Left kidney (tissue), 2 donors: Measurements from ENCODE around the gene MIB2. TPM values are rescaled to one million over a fixed set of nuclear protein-coding genes. Genes with fewer than 3 reads are reported as not detected.

ENCODE experiments used
- DNase-seq: peaks from one replicate; pipeline ENCODE4 v3.0.0-alpha.2; 2013
- polyA plus RNA-seq: library from polyadenylated mRNA; unstranded; fragments of 120-200 nt; gene quantifications from one replicate; pipeline ENCODE4 v1.2.1, GENCODE V29; 2013; ENCODE audit not compliant: insufficient read length

MIB2 gene
- polyA plus RNA-seq, 1 donor: 34.7 TPM

GRCh38 chr1:1678581-1679380 lies 63.5 kb downstream of the MIB2 start:
- DNase-seq: no peak

Other genes with a start within 250 kb of the MIB2 start
- gene AURKAIP1, start 240.3 kb upstream of the MIB2 start, polyA plus RNA-seq: 50.6 TPM
- 353 TPM for gene CCNL2, start 216.2 kb upstream of the MIB2 start, polyA plus RNA-seq
- 111 TPM for gene MRPL20, start 208.2 kb upstream of the MIB2 start, polyA plus RNA-seq
- gene ANKRD65, start 194.2 kb upstream of the MIB2 start, polyA plus RNA-seq: 8.5 TPM
- gene VWA1, start 179.8 kb upstream of the MIB2 start, polyA plus RNA-seq: 36.0 TPM
- 1.7 TPM for gene ATAD3C, start 165.8 kb upstream of the MIB2 start, polyA plus RNA-seq
- gene ATAD3B, start 143.7 kb upstream of the MIB2 start, polyA plus RNA-seq: 19.5 TPM
- gene ATAD3A, start 103.3 kb upstream of the MIB2 start, polyA plus RNA-seq: 21.5 TPM
- 3.7 TPM for gene TMEM240, start 74.9 kb upstream of the MIB2 start, polyA plus RNA-seq
- gene SSU72, start 40.6 kb upstream of the MIB2 start, polyA plus RNA-seq: 82.2 TPM
- gene FNDC10, start 15.4 kb upstream of the MIB2 start, polyA plus RNA-seq: 2.4 TPM
- gene MMP23B, start 16.7 kb downstream of the MIB2 start, polyA plus RNA-seq: 14.9 TPM
- gene CDK11B, start 43.5 kb downstream of the MIB2 start, polyA plus RNA-seq: 44.5 TPM
- 87.3 TPM for gene SLC35E2B, start 77.3 kb downstream of the MIB2 start, polyA plus RNA-seq
- 33.9 TPM for gene CDK11A, start 108.9 kb downstream of the MIB2 start, polyA plus RNA-seq
- 44.3 TPM for gene NADK, start 163.0 kb downstream of the MIB2 start, polyA plus RNA-seq